Fibroblast of mammary gland (primary cell): ENCODE data around the gene JUP.

Source experiments
- DNase-seq: peaks from one replicate; pipeline ENCODE4 v3.0.0-alpha.2; 2010; ENCODE audit warnings: low read depth
- H3K4me3 ChIP-seq: 2 replicates; pipeline ENCODE4 v1.5.1; 2011; ENCODE audit warnings: low read depth, mild to moderate bottlenecking, low read length, moderate library complexity; ENCODE audit not compliant: control insufficient read depth
- TF ChIP-seq, protein P1 (sequence below): conservative IDR thresholded peaks from 2 replicates; pipeline ENCODE4 v1.5.1; 2011; ENCODE audit warnings: low read depth, low read length, inconsistent platforms; ENCODE audit not compliant: control insufficient read depth, insufficient read depth

Gene JUP

DNA sequence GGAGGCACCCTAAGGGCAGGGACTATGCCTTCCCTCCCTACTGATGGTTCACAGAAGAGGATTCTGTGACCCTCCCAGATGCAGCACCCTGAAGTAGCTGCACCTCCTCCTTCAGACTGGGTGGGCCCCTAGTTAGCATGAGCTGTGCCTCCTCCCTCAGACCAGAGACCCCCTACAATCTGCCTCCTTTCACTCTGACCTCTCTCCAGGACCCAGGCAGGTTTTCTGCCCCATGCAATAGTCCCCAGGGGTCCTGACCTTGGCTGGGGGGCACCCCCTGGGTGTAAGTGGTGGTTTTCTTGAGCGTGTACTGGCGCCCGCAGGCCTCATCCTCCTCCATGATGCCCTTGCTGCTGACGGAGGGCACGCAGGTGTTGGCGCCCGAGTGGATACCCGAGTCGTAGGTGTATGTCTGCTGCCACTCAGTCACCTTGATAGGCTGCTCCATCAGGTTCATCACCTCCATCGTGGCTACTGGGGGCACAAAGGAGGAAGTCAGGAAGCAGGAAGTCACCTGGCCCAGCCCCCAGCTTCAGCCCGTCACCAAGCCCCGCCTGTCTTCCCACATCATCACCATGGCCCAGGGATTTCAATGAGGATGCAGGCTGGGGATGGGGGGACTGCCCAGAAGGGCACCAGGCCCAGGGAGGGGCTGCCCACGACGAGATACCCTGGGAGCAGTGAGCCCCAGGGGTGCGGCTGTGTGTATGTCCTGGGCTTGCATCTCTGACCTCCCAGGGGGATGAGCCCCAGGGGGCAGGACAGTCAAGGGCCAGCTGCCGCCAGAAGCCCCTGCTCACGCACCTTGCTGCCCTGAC, 14.9 kb downstream of the JUP start:
- H3K4me3 ChIP-seq = no peak overlapping the region
- TF ChIP-seq, protein P1, sequence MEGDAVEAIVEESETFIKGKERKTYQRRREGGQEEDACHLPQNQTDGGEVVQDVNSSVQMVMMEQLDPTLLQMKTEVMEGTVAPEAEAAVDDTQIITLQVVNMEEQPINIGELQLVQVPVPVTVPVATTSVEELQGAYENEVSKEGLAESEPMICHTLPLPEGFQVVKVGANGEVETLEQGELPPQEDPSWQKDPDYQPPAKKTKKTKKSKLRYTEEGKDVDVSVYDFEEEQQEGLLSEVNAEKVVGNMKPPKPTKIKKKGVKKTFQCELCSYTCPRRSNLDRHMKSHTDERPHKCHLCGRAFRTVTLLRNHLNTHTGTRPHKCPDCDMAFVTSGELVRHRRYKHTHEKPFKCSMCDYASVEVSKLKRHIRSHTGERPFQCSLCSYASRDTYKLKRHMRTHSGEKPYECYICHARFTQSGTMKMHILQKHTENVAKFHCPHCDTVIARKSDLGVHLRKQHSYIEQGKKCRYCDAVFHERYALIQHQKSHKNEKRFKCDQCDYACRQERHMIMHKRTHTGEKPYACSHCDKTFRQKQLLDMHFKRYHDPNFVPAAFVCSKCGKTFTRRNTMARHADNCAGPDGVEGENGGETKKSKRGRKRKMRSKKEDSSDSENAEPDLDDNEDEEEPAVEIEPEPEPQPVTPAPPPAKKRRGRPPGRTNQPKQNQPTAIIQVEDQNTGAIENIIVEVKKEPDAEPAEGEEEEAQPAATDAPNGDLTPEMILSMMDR = no peak
- DNase-seq = no peak

DNA sequence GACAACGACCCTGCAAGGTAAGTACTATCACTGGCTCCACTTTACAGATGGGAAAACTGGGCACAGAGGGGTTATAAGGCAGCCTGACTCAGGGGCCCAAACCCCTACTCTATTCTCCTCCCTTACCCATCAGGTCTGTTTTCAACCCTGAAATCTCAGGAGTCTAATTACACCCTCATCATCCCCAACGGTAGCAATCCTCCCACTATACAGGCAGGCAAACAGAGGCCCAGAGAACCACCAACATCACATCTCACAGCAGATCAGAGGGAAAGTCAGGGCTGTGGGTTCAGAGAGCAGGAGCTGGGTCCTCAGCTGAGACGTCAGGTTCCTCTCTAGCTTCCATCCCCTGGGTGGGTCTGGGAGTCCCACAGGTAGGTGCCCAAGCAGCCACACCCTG, 16.5 kb downstream of the JUP start:
- TF ChIP-seq, protein P1 = no peak
- no peak overlapping the region for H3K4me3 ChIP-seq
- no peak for DNase-seq

DNA sequence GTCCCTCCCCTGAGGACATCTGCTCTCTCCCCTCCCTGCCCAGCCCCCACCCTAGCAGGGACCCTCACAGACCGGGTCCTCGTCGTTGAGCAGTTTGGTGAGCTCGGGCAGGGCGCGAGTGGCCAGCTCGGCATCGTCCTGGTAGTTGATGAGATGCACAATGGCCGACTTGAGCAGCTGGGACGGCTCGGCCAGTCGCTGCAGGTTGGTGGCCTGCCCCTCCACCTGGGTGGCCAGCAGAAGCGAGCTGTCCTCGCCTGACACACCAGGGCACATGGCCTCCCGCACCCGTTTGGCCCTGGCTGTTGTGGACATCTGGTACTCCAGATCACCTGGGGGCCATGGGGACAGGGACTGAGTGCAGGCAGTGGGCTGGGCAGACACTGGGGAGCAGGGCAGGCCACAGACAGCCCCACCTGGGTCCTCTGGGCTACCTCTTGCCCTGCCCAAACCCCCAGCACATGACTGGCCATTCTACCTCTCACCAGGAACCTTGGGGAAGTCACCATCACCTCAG, 17.1 kb downstream of the JUP start:
- DNase-seq = no peak
- TF ChIP-seq, protein P1 = no peak
- H3K4me3 ChIP-seq = no peak overlapping the region

DNA sequence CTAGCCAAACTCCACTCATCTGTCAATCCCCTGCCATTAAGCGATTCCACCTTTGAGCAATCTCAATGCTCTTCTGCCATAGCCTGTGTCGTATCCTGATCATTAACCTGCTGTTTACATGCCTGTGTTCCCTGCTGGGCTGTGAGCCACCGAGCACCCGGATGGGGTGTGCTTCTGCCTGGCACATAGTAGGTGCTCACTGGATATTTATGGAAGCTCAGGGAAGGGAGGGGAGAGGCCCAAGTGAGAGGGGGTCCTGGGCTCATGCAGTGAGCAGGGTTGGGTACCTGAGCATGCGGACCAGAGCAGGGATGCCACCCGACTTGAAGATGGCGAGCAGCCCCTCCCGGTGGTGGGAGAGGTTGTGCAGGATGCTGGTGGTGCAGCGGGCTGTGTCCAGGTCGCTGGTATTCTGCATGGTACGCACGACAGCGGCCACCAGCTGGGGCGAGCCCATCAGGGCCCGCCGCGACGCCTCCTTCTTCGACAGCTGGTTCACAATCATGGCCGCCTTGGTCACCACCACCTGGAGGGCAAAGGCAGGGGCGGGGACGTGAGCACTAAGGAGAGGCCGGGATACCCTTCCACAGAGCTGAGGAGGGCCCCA, 17.7 kb downstream of the JUP start:
- DNase-seq = no peak
- no peak overlapping the region for H3K4me3 ChIP-seq
- TF ChIP-seq, protein P1 = no peak

DNA sequence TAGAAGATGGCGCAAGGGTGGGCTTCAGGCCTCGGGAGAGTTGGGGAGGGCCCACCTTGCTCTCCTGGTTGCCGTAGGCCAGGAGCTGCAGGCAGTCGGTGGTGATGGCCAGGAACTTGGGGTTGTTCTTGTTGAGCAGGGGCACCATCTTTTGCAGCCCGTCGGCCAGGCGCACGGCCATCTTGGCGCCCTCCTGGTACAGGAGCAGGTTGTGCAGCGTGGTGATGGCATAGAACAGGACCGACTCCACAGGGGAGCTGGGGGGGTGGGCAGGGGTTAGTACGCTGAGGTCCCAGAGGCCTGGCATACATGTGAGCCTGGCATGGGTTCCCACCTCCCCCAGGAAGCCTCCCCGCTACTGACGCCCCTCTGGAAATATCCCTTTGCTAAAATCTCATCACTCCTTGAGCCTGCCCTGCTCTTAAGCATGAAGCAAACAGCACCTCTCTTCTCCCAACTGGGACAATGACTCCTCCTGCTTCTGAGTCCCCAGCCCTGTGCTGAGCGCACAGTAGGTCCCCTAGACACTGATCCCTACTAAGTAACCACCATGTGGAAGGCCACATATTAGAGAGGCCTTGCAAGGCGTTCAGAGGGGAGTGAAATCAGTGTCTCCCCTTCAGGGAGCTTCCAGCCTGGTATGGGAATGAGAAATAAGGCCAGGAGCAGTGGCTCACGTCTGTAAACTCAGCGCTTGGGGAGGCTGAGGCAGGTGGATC, 19.0 kb downstream of the JUP start:
- no peak for DNase-seq
- H3K4me3 ChIP-seq = no peak overlapping the region
- TF ChIP-seq, protein P1 = no peak

DNA sequence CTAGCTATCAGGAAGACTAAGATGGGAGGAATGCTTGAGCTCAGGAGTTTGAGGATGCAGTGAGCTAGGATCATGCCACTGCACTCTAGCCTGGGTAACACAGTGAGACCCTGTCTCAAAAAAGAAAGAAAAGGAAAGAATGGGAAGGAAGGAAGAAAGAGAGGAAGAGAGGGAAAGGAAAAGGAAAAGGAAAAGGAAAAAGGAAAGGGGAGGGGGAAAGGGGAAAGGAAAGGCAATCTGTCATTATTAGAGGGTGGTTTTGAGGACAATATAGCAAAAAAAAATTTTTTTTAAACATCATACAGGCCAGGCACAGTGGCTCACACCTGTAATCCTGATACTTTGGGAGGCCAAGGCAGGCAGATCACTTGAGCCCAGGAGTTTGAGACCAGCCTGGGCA, 20.4 kb downstream of the JUP start:
- H3K4me3 ChIP-seq = no peak overlapping the region
- DNase-seq = no peak
- TF ChIP-seq, protein P1 = no peak
